IPS-18a (cell line): Measurements from ENCODE around the gene LSM2.

Source experiments
- H3K27ac ChIP-seq: one replicate; pipeline ENCODE4 v1.5.1; 2013; ENCODE audit warnings: low read length
- H3K27me3 ChIP-seq: one replicate; pipeline ENCODE4 v1.6.1; 2013; ENCODE audit warnings: mild to moderate bottlenecking, low read length; ENCODE audit not compliant: control insufficient read depth, insufficient read depth
- H3K36me3 ChIP-seq: one replicate; pipeline ENCODE4 v1.6.1; 2013; ENCODE audit warnings: low read depth, low read length; ENCODE audit not compliant: control insufficient read depth
- H3K4me1 ChIP-seq: one replicate; pipeline ENCODE4 v1.6.1; 2013; ENCODE audit warnings: low read depth, low read length; ENCODE audit not compliant: control insufficient read depth
- H3K4me3 ChIP-seq: one replicate; pipeline ENCODE4 v1.5.1; 2013; ENCODE audit warnings: low read length
- H3K9ac ChIP-seq: one replicate; pipeline ENCODE4 v1.6.1; 2013; ENCODE audit warnings: mild to moderate bottlenecking, low read length, moderate library complexity
- H3K9me3 ChIP-seq: one replicate; pipeline ENCODE4 v1.6.1; 2013; ENCODE audit warnings: low read depth, low read length; ENCODE audit not compliant: control insufficient read depth

LSM2 gene

GRCh38 chr6:31792761-31793171, 14.0 kb downstream of the LSM2 start:
- Histone ChIP-seq H3K9me3 (no peaks in the 10 kb centered on the region), H3K27ac (no peak overlapping the region), H3K4me1 (peaks cover 5% of the 10 kb centered on the region), H3K4me3 (no peak overlapping the region), H3K9ac (no peak overlapping the region), H3K36me3 (peaks cover 33% of the 10 kb centered on the region), H3K27me3 (no peaks in the 10 kb centered on the region)

GRCh38 chr6:31792090-31792374, 14.7 kb downstream of the LSM2 start:
- no peak overlapping the region for H3K4me3 ChIP-seq
- H3K9me3 ChIP-seq, result no peaks in the 10 kb centered on the region
- H3K27me3 ChIP-seq, result no peaks in the 10 kb centered on the region
- no peak overlapping the region for H3K27ac ChIP-seq
- peaks cover 5% of the 10 kb centered on the region for H3K4me1 ChIP-seq
- peaks cover 29% of the 10 kb centered on the region for H3K36me3 ChIP-seq
- no peak overlapping the region for H3K9ac ChIP-seq

GRCh38 chr6:31791324-31792089, 15.3 kb downstream of the LSM2 start:
- peaks cover 5% of the 10 kb centered on the region for H3K4me1 ChIP-seq
- no peaks in the 10 kb centered on the region for H3K27me3 ChIP-seq
- H3K4me3 ChIP-seq, result no peak overlapping the region
- peaks cover 33% of the 10 kb centered on the region for H3K36me3 ChIP-seq
- no peaks in the 10 kb centered on the region for H3K9me3 ChIP-seq
- no peak overlapping the region for H3K27ac ChIP-seq
- H3K9ac ChIP-seq, result no peak overlapping the region

- H3K27me3 ChIP-seq, result no peaks in the 10 kb centered on the region
- H3K9ac ChIP-seq, result no peak overlapping the region
- H3K9me3 ChIP-seq, result no peaks in the 10 kb centered on the region
- peaks cover 57% of the 10 kb centered on the region for H3K36me3 ChIP-seq
- no peaks in the 10 kb centered on the region for H3K4me1 ChIP-seq
- H3K4me3 ChIP-seq, result no peak overlapping the region
- no peak overlapping the region for H3K27ac ChIP-seq
Measured at GRCh38 chr6:31785475-31785874, 21.3 kb downstream of the LSM2 start.

GRCh38 chr6:31784098-31784925, 22.5 kb downstream of the LSM2 start:
- peaks cover 60% of the 10 kb centered on the region for H3K36me3 ChIP-seq

GRCh38 chr6:31782126-31782855, 24.5 kb downstream of the LSM2 start:
- Histone ChIP-seq H3K4me3 (no peak overlapping the region), H3K27ac (no peak overlapping the region), H3K36me3 (peaks cover 74% of the 10 kb centered on the region), H3K9me3 (no peaks in the 10 kb centered on the region), H3K9ac (no peak overlapping the region), H3K27me3 (no peaks in the 10 kb centered on the region), H3K4me1 (no peaks in the 10 kb centered on the region)

More at GRCh38 chr6:31784098-31784925, 22.5 kb downstream of the LSM2 start:
- no peaks in the 10 kb centered on the region for H3K9me3 ChIP-seq
- no peak overlapping the region for H3K9ac ChIP-seq
- no peaks in the 10 kb centered on the region for H3K4me1 ChIP-seq
- no peaks in the 10 kb centered on the region for H3K27me3 ChIP-seq
- H3K27ac ChIP-seq, result no peak overlapping the region
- no peak overlapping the region for H3K4me3 ChIP-seq

- Histone ChIP-seq H3K27me3 (no peaks in the 10 kb centered on the region), H3K4me3 (no peak overlapping the region), H3K9ac (no peak overlapping the region), H3K9me3 (no peaks in the 10 kb centered on the region), H3K36me3 (peaks cover 71% of the 10 kb centered on the region), H3K4me1 (no peaks in the 10 kb centered on the region), H3K27ac (no peak overlapping the region)
Measured at GRCh38 chr6:31781244-31782125, 25.3 kb downstream of the LSM2 start.

GRCh38 chr6:31780507-31781243, 26.1 kb downstream of the LSM2 start:
- Histone ChIP-seq H3K4me1 (no peaks in the 10 kb centered on the region), H3K4me3 (no peak overlapping the region), H3K27ac (no peak overlapping the region)

GRCh38 chr6:31779908-31780307, 26.9 kb downstream of the LSM2 start:
- no peak overlapping the region for H3K9ac ChIP-seq
- no peak overlapping the region for H3K4me3 ChIP-seq
- peaks cover 62% of the 10 kb centered on the region for H3K36me3 ChIP-seq
- H3K9me3 ChIP-seq, result no peaks in the 10 kb centered on the region
- no peak overlapping the region for H3K27ac ChIP-seq
- no peaks in the 10 kb centered on the region for H3K4me1 ChIP-seq
- H3K27me3 ChIP-seq, result no peaks in the 10 kb centered on the region

More at GRCh38 chr6:31780507-31781243, 26.1 kb downstream of the LSM2 start:
- Histone ChIP-seq H3K36me3 (peaks cover 70% of the 10 kb centered on the region), H3K27me3 (no peaks in the 10 kb centered on the region), H3K9ac (no peak overlapping the region), H3K9me3 (no peaks in the 10 kb centered on the region)

GRCh38 chr6:31778999-31779885, 27.5 kb downstream of the LSM2 start:
- no peaks in the 10 kb centered on the region for H3K27me3 ChIP-seq
- no peak overlapping the region for H3K4me3 ChIP-seq
- no peak overlapping the region for H3K27ac ChIP-seq
- peaks cover 56% of the 10 kb centered on the region for H3K36me3 ChIP-seq
- H3K9ac ChIP-seq, result no peak overlapping the region
- H3K9me3 ChIP-seq, result no peaks in the 10 kb centered on the region
- no peaks in the 10 kb centered on the region for H3K4me1 ChIP-seq
